GM23338 (cell line): ENCODE results near the gene STK36.
A peak's percentile ranks its signal among the peaks of the same experiment; 100 is the strongest.

Experiments
- CREB1 ChIP-seq: fragments of 250-450 bp; sonication (Bioruptor Pico); IDR thresholded peaks from 2 replicates; pipeline ENCODE4 v1.5.0; 2020; ENCODE audit warnings: low read depth, mild to moderate bottlenecking, moderate library complexity
- EZH2 ChIP-seq: fragments of 200-600 bp; sonication (generic); IDR thresholded peaks from one replicate; pipeline ENCODE4 v1.8.0; 2017; ENCODE audit warnings: antibody characterized with exemption, mild to moderate bottlenecking, low read depth; ENCODE audit not compliant: unreplicated experiment
- EZH2phosphoT487 ChIP-seq: fragments of 200-600 bp; sonication (generic); IDR thresholded peaks from one replicate; pipeline ENCODE4 v1.8.1; 2018; ENCODE audit warnings: antibody characterized with exemption; ENCODE audit not compliant: unreplicated experiment
- JUNB ChIP-seq: IDR thresholded peaks from one replicate; pipeline ENCODE4 v1.6.1; 2016; ENCODE audit warnings: antibody characterized with exemption; ENCODE audit not compliant: unreplicated experiment
- POLR2AphosphoS5 ChIP-seq: IDR thresholded peaks from 2 replicates; pipeline ENCODE4 v1.6.1; 2016; ENCODE audit warnings: antibody characterized with exemption, low read depth
- ZNF114 ChIP-seq: fragments of 250-450 bp; sonication (Bioruptor Pico); IDR thresholded peaks from 2 replicates; pipeline ENCODE4 v1.5.0; 2020; ENCODE audit warnings: mild to moderate bottlenecking, moderate library complexity
- TF ChIP-seq, protein P1 (sequence below), 2 experiments: fragments of 200-600 bp in 1 of 2; sonication (generic) in 1 of 2; conservative IDR thresholded peaks; 2 replicates each; pipeline versions ENCODE4 v1.5.1 to v1.6.1; 2016 to 2017; ENCODE audit warnings: antibody characterized with exemption in 2 of 2, low read depth in 2 of 2, mild to moderate bottlenecking in 2 of 2, moderate library complexity in 1 of 2
- TF ChIP-seq, protein P2 (sequence below): IDR thresholded peaks from one replicate; pipeline ENCODE4 v1.6.1; 2018; ENCODE audit warnings: antibody characterized with exemption; ENCODE audit not compliant: unreplicated experiment

DNA sequence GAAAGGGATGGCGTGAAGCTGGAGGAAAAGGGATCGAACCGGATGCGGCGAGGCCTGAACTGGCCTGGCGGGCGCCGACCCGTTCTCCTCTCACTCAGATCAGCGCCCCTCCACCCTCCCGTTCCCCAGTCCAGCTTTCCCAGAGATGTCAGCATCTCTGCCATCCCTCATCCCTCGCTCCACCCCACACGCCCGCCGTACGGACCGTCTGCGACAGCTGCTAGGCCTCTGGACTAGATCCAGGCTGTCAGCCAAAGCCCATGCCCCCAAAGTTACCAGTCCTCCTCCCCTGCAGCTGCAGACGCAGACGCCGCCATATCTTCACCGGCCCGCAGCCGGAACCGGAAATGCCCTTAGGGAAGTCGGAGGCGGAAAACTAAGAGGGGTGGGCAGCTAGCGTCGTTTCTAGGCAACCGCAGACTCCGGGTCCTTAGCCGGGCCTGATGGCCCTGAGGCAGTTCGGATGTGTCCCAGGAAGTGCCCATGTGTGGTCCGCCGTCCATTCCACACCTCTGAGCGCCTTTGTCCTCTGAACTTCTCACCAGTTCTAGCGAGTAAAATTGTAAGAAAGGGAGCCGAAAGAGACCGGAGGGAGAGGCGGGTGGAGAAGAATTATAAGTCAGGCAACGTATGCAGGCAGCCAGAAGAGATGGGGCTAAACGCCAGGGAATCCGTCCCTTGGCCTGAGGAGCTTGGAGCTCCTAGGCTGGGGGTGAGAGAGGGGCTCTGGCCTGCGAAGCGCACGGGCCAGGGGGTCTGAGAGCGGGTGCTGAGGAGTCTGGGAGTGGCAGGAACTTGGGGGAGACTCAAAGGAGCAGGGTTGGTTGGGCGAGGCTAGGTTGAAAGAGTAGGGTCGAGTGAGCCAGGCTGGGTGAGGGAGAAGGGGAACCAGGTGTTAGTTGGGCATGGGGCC, at the start of gene STK36, which contains the start of gene RNF25:
- TF ChIP-seq, protein P1, sequence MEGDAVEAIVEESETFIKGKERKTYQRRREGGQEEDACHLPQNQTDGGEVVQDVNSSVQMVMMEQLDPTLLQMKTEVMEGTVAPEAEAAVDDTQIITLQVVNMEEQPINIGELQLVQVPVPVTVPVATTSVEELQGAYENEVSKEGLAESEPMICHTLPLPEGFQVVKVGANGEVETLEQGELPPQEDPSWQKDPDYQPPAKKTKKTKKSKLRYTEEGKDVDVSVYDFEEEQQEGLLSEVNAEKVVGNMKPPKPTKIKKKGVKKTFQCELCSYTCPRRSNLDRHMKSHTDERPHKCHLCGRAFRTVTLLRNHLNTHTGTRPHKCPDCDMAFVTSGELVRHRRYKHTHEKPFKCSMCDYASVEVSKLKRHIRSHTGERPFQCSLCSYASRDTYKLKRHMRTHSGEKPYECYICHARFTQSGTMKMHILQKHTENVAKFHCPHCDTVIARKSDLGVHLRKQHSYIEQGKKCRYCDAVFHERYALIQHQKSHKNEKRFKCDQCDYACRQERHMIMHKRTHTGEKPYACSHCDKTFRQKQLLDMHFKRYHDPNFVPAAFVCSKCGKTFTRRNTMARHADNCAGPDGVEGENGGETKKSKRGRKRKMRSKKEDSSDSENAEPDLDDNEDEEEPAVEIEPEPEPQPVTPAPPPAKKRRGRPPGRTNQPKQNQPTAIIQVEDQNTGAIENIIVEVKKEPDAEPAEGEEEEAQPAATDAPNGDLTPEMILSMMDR (conservative IDR thresholded peaks at IDR 0.05; ENCODE audit: low read depth in 2 of 2), result no peak
- TF ChIP-seq, protein P2, sequence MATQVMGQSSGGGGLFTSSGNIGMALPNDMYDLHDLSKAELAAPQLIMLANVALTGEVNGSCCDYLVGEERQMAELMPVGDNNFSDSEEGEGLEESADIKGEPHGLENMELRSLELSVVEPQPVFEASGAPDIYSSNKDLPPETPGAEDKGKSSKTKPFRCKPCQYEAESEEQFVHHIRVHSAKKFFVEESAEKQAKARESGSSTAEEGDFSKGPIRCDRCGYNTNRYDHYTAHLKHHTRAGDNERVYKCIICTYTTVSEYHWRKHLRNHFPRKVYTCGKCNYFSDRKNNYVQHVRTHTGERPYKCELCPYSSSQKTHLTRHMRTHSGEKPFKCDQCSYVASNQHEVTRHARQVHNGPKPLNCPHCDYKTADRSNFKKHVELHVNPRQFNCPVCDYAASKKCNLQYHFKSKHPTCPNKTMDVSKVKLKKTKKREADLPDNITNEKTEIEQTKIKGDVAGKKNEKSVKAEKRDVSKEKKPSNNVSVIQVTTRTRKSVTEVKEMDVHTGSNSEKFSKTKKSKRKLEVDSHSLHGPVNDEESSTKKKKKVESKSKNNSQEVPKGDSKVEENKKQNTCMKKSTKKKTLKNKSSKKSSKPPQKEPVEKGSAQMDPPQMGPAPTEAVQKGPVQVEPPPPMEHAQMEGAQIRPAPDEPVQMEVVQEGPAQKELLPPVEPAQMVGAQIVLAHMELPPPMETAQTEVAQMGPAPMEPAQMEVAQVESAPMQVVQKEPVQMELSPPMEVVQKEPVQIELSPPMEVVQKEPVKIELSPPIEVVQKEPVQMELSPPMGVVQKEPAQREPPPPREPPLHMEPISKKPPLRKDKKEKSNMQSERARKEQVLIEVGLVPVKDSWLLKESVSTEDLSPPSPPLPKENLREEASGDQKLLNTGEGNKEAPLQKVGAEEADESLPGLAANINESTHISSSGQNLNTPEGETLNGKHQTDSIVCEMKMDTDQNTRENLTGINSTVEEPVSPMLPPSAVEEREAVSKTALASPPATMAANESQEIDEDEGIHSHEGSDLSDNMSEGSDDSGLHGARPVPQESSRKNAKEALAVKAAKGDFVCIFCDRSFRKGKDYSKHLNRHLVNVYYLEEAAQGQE, result no peak
- TF ChIP-seq EZH2, result no peak
- TF ChIP-seq CREB1 (CRISPR knock-in tag), result no peak; the same call in 1 of the 2 replicates
- no peak for TF ChIP-seq ZNF114 (CRISPR knock-in tag)
- no peak for TF ChIP-seq JUNB
- peak; percentile 91 for TF ChIP-seq POLR2AphosphoS5
- no peak for TF ChIP-seq EZH2phosphoT487
